Activated CD4-positive, alpha-beta T cell treated with anti-CD3 and anti-CD28 coated beads, Interleukin-2, amount 50 U/mL, for 48 hours (primary cell): ENCODE measurements around the gene HEXIM1.
A peak's percentile ranks its signal among the peaks of the same experiment; 100 is the strongest.

ENCODE experiments used
- DNase-seq, 2 experiments: peaks; one replicate each; pipeline ENCODE4 v3.0.0-alpha.2; 2020

Gene HEXIM1

DNA sequence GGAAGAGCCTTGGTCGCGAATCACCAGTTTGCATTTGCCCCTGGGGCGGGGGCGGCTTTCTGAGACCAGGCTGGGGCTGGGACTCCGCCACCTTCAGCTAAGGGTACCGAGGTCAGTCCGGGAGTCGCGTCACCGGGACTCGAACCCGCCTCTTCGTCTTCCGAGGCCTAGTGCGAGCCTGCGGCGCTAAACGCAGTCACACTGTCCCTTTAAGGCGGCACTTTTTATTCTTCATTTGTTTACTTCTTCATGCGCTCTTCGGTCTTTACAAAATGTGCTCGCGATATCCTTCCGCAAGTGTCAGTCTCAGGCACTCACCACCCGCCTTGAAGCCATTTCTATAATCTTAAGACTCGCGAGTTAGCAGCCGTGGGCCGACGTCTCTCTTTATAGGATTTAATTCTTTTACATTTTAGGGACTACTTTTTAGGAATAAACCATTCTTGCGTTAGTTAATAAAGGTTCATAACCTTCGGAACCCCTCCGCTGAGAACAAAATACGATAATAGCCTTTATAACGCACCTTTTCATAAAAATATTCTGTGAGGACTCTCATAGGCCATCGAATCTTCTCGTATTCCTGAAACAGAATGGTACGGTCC is 593 bp upstream of the HEXIM1 start:
- DNase-seq: peak; percentile 81 to 84

DNA sequence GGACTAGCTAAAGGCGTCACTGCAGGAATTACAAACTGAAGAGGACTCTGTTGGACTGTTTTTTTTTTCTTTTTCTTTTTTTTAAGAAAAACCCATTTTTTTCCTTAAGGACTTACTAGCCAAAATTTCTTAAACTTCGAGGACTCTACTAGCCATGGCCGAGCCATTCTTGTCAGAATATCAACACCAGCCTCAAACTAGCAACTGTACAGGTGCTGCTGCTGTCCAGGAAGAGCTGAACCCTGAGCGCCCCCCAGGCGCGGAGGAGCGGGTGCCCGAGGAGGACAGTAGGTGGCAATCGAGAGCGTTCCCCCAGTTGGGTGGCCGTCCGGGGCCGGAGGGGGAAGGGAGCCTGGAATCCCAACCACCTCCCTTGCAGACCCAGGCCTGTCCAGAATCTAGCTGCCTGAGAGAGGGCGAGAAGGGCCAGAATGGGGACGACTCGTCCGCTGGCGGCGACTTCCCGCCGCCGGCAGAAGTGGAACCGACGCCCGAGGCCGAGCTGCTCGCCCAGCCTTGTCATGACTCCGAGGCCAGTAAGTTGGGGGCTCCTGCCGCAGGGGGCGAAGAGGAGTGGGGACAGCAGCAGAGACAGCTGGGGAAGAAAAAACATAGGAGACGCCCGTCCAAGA is 878 bp downstream of the HEXIM1 start:
- DNase-seq: peak; percentile 76 to 84

DNA sequence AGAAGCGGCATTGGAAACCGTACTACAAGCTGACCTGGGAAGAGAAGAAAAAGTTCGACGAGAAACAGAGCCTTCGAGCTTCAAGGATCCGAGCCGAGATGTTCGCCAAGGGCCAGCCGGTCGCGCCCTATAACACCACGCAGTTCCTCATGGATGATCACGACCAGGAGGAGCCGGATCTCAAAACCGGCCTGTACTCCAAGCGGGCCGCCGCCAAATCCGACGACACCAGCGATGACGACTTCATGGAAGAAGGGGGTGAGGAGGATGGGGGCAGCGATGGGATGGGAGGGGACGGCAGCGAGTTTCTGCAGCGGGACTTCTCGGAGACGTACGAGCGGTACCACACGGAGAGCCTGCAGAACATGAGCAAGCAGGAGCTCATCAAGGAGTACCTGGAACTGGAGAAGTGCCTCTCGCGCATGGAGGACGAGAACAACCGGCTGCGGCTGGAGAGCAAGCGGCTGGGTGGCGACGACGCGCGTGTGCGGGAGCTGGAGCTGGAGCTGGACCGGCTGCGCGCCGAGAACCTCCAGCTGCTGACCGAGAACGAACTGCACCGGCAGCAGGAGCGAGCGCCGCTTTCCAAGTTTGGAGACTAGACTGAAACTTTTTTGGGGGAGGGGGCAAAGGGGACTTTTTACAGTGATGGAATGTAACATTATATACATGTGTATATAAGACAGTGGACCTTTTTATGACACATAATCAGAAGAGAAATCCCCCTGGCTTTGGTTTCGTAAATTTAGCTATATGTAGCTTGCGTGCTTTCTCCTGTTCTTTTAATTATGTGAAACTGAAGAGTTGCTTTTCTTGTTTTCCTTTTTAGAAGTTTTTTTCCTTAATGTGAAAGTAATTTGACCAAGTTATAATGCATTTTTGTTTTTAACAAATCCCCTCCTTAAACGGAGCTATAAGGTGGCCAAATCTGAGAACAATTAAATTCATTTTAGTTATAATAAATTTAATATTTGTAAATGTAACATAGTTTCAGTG is 1.7 kb downstream of the HEXIM1 start:
- DNase-seq: peak; percentile 53 to 60

DNA sequence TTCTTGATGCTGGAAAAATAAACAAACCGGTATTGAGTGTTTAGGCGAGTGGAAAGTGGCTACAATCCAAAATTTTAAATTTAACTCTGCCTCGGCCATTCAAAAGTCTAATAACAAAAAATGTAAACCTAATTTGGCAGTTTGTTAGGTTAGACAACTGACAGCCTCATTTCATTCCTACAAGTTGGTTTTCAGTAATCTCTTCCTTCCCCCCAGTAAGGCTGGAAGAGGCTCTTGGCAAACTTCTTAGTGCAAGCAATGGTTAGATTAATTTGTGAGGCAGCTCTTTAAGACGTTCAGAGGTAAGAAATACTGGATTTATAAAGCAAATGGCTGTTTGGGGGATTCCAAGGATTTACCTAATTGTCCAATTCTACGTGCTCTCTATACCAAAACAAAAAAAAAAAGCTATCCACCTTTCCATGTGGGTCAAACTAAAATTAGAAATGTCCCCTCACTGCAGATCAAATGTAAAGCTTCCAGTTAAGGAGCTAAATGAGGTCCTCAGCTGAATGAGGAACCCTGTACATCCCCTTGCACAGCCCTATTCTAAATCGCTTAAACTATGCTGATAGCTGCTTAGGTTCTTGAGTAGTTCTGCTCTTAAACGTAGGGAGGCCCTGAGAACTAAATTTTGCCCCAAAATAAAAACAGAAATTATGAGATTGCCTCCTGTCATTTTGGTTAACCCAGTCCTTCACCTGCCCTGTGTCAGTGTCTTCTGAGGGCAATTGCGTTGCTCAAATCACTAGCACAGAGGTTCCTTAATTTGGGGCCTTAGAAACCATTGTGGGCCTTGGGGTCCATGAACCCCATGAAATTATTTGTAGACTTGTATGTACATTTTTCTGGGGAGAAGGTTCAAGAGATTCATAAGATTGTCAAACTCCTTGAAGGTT is 2.9 kb downstream of the HEXIM1 start:
- DNase-seq: no peak

DNA sequence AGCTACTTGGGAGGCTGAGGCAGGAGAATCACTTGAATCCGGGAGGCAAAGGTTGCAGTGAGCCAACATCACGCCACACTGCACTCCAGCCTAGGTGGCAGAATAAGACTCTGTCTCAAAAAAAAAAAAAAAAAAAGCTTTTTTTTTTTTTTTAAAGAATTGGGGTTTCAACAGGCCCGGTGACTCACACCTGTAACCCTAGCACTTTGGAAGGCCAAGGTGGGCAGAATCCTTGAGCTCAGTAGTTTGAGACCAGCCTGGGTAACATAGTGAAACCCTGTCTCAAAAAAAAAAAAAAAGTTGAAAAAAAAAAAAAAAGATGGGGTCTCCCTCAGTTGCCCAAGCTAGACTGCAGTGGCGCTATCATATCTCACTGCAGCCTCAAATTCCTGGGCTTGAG is 6.8 kb downstream of the HEXIM1 start:
- no peak for DNase-seq

DNA sequence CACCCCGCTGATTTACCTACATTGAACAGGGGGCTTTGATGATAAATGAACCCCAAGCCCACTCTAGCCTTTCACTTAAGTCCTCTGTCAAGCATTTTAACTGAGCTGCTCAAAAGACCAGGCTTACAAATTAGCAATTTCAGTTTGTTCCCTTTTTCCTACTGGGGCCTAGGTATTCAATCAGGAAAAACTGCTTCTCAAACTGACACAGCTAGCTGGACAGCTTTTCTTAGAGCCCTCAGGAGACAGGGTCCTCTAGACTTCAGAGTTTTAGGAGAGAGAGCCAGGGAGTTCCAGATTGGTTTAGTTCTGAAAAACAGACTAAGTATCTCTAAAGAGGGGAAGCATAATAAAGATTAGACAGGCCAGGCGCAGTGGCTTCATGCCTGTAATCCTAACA is 7.2 kb downstream of the HEXIM1 start:
- no peak for DNase-seq

DNA sequence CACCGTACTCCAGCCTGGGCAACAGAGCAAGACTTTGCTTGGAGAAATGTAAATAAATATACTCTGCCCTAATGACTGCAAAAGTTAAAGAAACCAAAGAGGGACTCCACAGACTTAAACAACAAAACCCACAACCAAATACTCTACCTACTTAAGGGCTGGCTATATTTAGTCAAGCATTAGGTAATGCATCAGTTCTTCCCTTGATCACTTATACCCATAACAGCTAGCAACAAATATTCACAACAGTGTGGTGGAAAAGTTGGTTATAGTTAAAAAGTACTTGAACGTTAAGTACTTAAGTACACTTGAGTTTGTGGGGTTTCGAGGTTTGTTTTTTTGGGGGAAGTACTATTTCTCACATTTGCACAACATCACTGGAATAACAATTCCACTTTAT is 8.0 kb downstream of the HEXIM1 start:
- DNase-seq: no peak

DNA sequence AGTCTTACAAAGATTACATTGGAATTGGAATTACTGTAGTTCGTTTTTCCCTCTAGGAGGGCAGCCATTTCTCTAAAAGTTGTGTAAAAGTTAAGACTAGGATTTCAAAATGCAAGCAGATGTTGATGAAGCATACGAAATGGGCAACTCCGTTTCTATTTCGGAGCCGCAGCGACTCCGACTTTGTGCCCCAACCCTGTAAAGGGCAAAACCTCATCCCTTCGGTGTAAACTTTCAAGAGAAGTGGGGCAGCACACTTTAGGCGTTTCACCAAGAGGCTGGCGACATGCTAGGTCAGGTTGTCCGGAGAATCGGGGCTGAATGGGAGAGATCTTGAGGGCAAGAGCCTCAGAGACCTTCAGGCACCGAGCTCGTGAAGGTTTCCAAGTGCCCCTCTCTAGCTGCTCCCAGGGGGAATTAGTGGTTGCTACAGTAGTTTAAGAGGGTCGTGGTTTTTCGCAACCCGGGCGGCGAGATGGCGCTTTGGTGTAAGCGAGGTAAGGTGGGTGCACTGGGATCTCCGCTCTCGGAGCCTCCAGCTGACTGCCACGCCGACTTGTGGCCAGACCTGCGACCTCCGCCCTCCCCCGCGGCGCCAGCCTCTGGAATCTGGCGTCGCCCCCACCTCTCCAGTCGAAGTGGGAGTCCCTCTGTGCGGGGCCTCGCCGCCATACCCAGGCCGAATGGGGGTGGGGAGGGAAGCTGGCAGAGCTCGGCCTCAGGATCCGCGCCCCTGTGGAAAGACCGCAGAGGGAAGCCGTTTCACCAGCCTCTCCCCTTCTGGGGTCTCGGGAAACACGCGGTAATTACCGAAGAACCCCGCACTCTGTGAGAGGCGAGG is 12.4 kb downstream of the HEXIM1 start:
- DNase-seq: peak; percentile 57 to 62

DNA sequence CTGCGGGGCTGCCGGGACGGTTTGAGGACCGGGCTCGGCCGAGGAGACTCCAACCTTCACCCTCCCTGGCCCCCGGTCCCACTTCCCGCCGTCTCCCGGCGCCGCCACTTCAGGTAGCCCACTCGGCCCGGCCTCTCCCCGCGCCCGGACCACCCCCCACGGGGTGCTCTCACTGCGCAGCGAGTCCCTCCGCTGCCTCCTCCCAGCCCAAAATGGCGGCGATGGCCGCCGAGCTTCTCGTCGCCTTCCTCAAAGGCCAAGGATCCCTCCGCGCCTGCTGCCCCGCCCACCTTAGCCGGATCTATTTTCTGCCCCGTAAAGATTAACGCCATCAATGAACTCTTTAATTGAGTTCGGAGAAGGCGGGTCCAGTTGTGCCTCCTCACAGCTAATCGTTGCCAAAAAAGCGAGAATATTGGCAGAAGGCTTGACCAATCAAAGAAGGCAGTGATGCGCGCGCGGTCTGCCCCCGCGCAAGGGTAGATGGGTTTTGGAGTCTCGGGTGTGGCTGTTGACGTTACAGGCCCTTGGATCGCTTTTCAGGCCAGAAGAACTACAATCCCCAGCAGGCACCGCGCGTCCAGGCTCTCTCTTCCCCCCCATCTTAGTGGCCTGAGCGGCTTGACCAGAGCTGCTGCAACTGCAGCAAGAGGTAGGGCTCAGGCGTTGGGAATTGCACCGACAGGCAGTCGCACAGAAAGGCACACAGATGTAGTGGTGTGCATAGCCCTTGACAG is 13.2 kb downstream of the HEXIM1 start, which contains the start of gene HEXIM2:
Gene HEXIM2 (plus strand): TSS at position 588 of the 737 bp plus-strand sequence. CDS start 919 bp downstream, outside the sequence.
- DNase-seq: peak; percentile 99

DNA sequence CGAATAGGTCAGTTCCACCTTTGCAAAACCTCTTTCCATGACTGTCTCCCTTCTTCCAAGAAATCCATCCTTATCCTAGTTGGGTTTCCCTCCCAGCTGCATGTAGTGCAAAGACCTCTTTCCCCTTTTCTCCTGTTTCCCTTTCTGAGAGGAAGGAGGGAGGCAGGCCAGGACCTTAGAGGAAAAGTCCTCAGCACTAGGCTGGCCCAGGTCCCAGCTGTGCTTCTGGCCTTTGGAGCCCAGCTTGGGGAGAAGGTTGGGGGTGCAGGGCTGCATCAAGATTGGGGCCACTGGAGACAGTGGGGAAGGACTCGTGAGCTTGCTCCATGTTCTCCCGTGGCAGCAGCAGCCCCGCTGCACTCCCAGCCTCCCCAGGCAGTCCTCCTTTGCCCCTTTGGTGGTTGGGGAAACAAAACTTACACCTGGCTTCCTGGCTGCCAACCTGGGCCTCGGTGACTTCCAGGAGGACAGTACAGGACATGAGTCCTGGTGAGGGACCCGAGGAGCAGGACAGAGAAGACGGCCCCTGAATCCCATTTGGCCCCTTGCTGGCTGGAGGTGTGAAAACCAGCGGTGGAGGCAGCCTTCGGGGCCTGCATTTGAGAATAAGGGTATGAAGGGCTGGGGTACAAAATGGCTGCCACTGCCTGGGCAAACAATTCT is 13.9 kb downstream of the HEXIM1 start:
- DNase-seq: no peak

DNA sequence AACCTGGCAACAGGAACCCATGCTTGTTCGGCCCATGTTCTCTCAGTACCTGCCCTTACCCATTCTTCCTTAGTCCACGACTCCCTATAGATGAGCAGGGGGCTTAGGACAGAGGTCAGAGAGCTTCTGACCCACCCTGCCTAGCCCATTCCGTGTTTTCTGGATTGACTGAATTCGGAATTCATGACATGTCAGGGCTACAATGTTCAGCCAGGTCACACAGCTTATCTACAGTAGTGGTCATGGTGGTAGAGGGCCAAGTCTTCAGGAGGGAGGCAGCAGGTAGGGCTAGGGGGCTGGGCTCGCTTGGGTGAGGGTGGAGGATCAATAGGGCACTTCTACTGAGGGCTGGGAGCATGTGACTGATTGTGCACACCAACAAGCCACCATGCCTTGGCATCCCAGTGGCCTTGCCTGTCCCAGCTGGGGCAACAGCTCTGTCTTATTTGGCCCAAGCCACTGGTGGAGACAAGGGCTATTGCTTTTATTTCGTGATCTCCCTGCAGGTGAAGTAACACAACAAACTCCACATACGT is 16.5 kb downstream of the HEXIM1 start:
- no peak for DNase-seq

DNA sequence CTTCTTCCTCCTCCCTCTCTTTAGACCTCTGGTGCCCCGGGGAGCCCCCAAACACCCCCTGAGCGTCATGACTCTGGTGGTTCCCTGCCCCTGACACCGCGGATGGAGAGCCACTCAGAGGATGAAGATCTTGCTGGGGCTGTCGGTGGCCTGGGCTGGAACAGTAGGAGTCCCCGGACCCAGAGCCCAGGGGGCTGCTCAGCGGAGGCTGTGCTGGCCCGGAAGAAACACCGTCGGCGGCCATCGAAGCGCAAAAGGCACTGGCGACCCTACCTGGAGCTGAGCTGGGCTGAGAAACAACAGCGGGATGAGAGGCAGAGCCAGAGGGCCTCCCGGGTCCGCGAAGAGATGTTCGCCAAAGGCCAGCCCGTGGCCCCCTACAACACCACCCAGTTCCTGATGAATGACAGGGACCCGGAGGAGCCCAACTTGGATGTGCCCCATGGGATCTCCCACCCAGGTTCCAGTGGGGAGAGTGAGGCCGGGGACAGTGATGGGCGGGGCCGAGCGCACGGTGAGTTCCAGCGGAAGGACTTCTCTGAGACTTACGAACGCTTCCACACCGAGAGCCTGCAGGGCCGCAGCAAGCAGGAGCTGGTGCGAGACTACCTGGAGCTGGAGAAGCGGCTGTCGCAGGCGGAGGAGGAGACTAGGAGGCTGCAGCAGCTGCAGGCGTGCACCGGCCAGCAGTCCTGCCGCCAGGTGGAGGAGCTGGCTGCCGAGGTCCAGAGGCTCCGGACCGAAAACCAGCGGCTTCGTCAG is 20.9 kb downstream of the HEXIM1 start:
- DNase-seq: no peak

DNA sequence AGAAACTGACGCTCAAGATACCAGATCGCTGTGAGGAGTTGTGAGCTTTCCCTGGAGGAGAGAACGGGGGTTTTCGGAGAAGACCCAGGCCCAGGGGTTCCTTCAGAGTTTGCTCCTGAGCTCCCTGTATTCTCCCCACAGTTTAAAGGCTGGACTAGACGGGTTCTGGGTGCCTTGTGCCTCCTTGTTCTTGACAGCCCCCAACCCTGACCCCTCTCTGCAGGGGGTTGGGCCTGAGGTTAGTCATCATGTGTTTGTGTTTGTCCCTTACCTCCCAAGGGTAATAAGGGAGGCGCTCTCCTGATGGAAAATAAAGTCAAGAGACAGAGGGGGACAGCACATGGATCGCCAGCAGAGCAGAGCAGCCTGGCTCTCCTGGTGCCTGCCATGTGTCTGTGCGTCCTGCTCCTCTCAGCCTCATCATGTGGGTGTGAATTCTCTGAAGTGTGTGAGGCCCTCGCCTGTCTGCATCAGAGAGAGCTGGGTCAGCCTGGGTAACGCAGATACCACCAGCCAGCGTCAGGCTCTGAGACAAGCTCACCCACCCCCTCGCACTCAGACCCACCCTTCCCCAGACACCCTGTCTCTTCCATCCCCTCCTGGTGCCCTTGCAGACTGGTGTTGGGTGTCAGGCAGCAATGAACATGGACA is 22.1 kb downstream of the HEXIM1 start:
- DNase-seq: no peak

DNA sequence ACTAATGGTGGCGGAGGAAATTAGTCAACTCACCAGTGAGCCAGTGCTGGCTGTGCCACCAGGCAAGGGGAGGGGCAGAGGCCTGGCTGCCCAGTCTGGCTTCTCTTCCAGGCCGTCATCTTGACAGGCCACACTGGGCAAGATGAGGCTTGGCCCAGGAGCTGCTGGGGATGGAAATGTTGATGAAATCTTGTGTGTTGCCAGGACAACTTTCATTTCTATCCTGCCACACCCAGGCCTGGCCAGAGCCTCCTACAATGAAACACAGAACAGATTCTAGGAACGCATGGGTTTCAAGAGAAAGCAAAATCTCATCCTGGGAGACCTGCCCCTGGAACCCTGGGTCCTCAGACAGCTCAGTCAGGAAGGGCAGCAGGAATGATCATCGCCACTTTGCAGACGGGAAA is 22.7 kb downstream of the HEXIM1 start:
- DNase-seq: no peak

DNA sequence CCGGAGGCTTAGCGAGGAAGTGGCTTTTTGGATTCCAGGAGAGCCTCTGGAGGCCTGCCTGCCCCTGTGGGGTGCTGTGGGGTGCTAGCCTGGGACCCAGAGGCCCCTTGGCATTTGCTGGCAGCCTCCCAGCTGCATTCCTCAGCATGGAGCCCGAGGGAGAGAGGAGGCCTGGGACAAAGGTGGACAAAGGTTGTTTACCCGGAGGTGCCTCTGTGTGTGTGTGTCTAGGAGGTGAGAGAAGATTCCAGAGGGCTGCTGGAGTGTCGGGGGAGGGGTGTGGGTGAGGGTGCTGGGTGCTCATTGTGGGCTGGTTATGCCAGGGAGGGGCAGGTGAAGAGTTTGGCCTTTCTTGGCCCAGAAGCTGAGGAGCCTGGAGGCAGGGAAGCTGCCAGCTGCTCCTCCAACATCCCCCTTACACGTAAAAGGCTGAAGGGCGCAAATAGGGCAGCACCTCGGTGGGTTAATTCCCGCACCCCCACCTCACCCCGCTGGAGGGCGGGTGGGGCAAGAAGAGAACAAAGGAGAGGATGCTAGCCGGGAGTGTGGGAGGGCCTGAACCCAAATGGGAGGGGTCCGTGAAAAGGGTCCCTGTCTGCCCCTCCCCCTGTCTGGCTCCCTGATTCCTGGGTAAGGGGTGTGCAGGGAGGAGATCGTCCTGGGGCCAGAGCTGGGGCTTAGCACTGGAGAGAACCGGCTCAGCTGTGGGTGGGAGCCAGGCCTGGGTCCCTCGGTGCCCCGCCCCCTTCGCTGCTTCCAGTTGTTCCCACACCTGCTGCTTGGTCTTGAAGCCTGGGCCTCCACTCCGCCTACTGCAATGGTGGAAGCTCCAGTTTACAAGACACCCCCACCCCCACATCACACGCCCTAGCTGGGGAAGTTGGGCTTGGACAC is 23.3 kb downstream of the HEXIM1 start:
- no peak for DNase-seq

DNA sequence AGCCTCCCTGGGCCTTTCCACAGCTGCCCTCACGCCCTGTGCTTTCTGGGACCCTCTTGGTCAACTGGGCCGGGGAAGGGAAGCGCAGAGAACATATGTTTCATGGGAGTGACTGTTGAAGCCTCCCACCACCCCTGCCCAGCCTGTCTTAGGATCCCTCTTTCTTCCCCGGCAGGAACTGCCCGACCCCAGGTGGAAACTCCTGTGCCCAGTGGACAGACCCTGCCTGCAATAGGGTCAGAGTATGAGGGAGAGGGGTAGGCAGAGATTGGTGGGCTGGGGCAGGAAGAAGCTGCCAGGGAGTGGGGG is 23.9 kb downstream of the HEXIM1 start:
- no peak for DNase-seq

DNA sequence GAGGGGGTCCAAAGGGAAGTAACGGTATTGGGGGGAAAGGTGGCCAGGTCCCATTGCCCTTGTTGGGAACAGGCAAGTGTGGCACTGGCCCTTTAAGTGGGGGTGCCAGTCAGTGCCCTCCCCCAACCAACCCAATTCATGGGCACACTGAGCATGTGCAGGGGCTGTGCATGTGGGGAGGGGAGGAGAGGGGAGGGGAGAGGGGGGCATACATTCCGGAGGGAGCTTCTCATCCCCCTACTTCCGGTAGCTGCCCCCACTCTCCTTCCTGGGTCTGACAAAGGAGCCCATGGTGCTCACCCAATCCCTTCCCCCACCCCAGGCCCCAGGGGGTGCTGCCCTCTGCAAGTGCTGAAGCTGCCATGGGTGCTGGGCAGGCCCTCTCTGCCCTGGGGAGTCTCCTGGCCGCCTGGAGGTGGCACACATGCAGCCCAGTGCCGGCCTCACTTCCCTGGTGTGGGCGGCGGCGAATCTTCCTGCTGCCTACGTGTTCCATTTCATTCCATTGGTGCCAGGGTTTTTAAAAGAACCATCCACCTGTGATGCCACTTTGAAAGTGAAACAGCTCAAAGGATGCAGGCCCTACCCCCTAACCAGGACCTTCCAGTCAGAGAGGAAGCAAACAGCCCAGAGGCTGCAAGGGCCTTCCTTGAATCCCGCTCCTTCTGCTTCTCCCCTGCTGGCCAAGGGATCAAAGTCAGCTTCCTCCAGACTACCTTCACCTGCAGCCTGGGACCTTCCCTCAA is 24.4 kb downstream of the HEXIM1 start:
- peak; percentile 61 to 62 for DNase-seq
